AG04450 (cell line): ENCODE data around the gene OXCT1. TPM values are rescaled to one million over a fixed set of nuclear protein-coding genes. Genes with fewer than 3 reads are reported as not detected.

ENCODE experiments used
- CTCF ChIA-PET: fragments of 300-600, 350-600 bp; formaldehyde crosslinking; extraction: SDS; loops from one replicate; lab custom pipeline; 2022; ENCODE audit warnings: antibody characterized with exemption, inconsistent platforms; lab: Charles Lee
- POLR2A ChIA-PET: fragments of 350-600 bp; formaldehyde crosslinking; extraction: SDS; loops from one replicate; lab custom pipeline; 2021; ENCODE audit warnings: antibody characterized with exemption, inconsistent platforms; lab: Yijun Ruan, JAX
- DNase-seq: peaks from one replicate; pipeline ENCODE4 v3.0.0-alpha.2; 2011; ENCODE audit warnings: low read depth, low spot score
- H3K27ac ChIP-seq: one replicate; pipeline ENCODE4 v1.5.1; 2012; ENCODE audit warnings: low read depth, low read length, control low read depth
- H3K27me3 ChIP-seq: one replicate; pipeline ENCODE4 v1.6.0; 2012; ENCODE audit warnings: low read length; ENCODE audit not compliant: control insufficient read depth, insufficient read depth
- H3K4me3 ChIP-seq: 2 replicates; pipeline ENCODE4 v1.5.1; 2011; ENCODE audit warnings: mild to moderate bottlenecking, low read depth, low read length, control low read depth
- H3K9me3 ChIP-seq: 2 replicates; pipeline ENCODE4 v1.5.1; 2012; ENCODE audit warnings: low read length; ENCODE audit not compliant: control insufficient read depth, insufficient read depth
- polyA plus RNA-seq: library from polyadenylated mRNA; depleted of rRNA; stranded (reverse); fragments of >200 nt; gene quantifications from 2 replicates; pipeline ENCODE4 v1.2.3, GENCODE V29; 2011
- TF ChIP-seq, protein P1 (sequence below): IDR thresholded peaks from 2 replicates; pipeline ENCODE4 v1.5.1; 2011; ENCODE audit warnings: low read depth, low read length, control low read depth, inconsistent platforms

OXCT1 gene
- polyA plus RNA-seq, 1 experiment = 31.7 TPM

DNA sequence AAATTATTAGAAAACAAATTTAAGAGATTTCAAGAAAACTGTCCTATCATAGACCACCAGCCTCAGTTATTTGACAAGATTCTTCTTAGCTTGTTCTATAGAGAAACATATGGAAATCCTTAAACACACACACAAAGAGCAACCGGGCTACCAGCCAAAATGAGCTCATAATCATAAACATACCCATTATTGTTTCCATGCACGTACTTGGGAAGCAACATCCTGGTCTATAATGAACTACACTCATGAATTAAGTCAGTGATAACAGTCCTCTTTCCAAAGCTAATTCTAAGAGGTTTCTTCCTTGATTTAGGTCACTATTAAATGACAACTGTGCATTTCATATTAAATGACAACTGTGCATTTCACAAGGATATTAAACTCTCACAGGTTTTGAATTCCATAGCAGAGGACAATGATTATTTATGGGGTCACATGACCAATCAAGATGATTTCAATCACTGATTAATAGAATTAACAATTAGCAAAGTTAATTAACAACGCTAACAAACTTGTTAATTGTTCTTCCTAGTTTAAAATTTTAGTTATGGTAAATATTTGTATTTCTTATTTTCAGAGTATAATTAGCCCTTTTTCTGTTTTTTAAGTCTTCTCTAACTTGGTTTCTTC, 77.0 kb downstream of the OXCT1 start:
- POLR2A ChIA-PET = no interaction called here
- peak; percentile 84 for DNase-seq
- Histone ChIP-seq H3K4me3 (no peak overlapping the region), H3K27me3 (no peaks in the 10 kb centered on the region), H3K9me3 (no peaks in the 10 kb centered on the region), H3K27ac (no peak overlapping the region)
- CTCF ChIA-PET = interaction anchor here (0.5 to 1.7 kb wide), 6 partner anchors 8 to 889 kb away, joined by 3 to 7 read pairs (median 4); no protein-coding TSS in a partner anchor
- TF ChIP-seq, protein P1, sequence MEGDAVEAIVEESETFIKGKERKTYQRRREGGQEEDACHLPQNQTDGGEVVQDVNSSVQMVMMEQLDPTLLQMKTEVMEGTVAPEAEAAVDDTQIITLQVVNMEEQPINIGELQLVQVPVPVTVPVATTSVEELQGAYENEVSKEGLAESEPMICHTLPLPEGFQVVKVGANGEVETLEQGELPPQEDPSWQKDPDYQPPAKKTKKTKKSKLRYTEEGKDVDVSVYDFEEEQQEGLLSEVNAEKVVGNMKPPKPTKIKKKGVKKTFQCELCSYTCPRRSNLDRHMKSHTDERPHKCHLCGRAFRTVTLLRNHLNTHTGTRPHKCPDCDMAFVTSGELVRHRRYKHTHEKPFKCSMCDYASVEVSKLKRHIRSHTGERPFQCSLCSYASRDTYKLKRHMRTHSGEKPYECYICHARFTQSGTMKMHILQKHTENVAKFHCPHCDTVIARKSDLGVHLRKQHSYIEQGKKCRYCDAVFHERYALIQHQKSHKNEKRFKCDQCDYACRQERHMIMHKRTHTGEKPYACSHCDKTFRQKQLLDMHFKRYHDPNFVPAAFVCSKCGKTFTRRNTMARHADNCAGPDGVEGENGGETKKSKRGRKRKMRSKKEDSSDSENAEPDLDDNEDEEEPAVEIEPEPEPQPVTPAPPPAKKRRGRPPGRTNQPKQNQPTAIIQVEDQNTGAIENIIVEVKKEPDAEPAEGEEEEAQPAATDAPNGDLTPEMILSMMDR = no peak

GRCh38 chr5:41790038-41790776, 80.0 kb downstream of the OXCT1 start:
- Histone ChIP-seq H3K27me3 (no peaks in the 10 kb centered on the region), H3K27ac (no peak overlapping the region), H3K4me3 (no peak overlapping the region), H3K9me3 (no peaks in the 10 kb centered on the region)
- DNase-seq = no peak
- TF ChIP-seq, protein P1 = no peak
- ChIA-PET CTCF (interaction anchor here (0.7 to 1.4 kb wide), 5 partner anchors 11 to 68 kb away, joined by 3 read pairs; no protein-coding TSS in a partner anchor), POLR2A (no interaction called here)

DNA sequence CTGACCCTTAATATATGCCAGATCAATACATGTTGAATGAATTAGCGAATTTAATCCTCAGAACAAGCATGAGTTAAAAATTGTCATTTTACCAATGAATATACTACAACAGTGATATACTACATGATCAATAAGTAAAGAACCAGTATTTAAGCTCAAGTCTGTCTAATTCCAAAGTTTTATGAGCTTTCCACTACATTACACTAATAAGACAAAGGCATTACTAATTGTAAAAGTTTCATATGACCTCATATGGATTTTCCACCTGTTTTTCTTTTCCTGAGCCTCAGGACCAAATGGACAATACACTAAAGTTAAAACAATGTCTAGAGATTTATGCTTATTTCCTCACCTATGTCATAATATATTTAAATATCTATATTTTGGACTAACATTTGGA, 80.8 kb downstream of the OXCT1 start:
- TF ChIP-seq, protein P1 = no peak
- CTCF ChIA-PET = interaction anchor here (0.7 to 1.4 kb wide), 3 partner anchors 12 to 67 kb away, joined by 3 read pairs; no protein-coding TSS in a partner anchor
- no peaks in the 10 kb centered on the region for H3K9me3 ChIP-seq
- DNase-seq = no peak
- no peak overlapping the region for H3K4me3 ChIP-seq
- H3K27ac ChIP-seq = no peak overlapping the region
- POLR2A ChIA-PET = interaction anchor here (0.6 kb wide), 1 partner anchor 1260 kb away, joined by 3 read pairs; no protein-coding TSS in a partner anchor
- no peaks in the 10 kb centered on the region for H3K27me3 ChIP-seq

- CTCF ChIA-PET = interaction anchor here (1.0 to 1.4 kb wide), 2 partner anchors 55 to 67 kb away, joined by 3 read pairs; no protein-coding TSS in a partner anchor
These were observed 81.3 kb downstream of the OXCT1 start for GRCh38 chr5:41788941-41789368.

More at GRCh38 chr5:41788941-41789368, 81.3 kb downstream of the OXCT1 start:
- H3K27ac ChIP-seq = no peak overlapping the region
- TF ChIP-seq, protein P1 = no peak
- no peak for DNase-seq
- H3K27me3 ChIP-seq = no peaks in the 10 kb centered on the region
- H3K4me3 ChIP-seq = no peak overlapping the region
- POLR2A ChIA-PET = interaction anchor here (0.6 kb wide), 1 partner anchor 1259 kb away, joined by 3 read pairs; no protein-coding TSS in a partner anchor
- H3K9me3 ChIP-seq = no peaks in the 10 kb centered on the region
